PC-3 (cell line): ENCODE results near the gene MPND. TPM values are rescaled to one million over a fixed set of nuclear protein-coding genes. Genes with fewer than 3 reads are reported as not detected.

Experiments used
- ATAC-seq: fragments of 200-7000 bp; cut with Tn5 transposase; 2 replicates; pipeline ENCODE4 v1.9.1; 2020; ENCODE audit warnings: mild to moderate bottlenecking, moderate library complexity
- BruUV-seq: library from RNA; stranded (reverse); fragments of 400-500 nt; replicated peaks from 2 replicates; lab custom pipeline; 2021; lab: Mats Ljungman, UMichigan
- CTCF ChIA-PET: fragments of 300-600 bp; sonication (Branson Sonifier 250); formaldehyde crosslinking; loops from one replicate; lab custom pipeline; 2022; ENCODE audit warnings: antibody characterized with exemption; lab: Charles Lee
- POLR2A ChIA-PET: fragments of 300-600 bp; sonication (Branson Sonifier 250); formaldehyde crosslinking; loops from one replicate; lab custom pipeline; 2022; ENCODE audit warnings: antibody characterized with exemption; ENCODE audit not compliant: unreplicated experiment; lab: Charles Lee
- DNase-seq: peaks from one replicate; pipeline ENCODE4 v3.0.0-alpha.2; 2015
- H2AFZ ChIP-seq: fragments of 300-600 bp; sonication (generic); 2 replicates; pipeline ENCODE4 v1.6.0; 2016; ENCODE audit warnings: antibody characterized with exemption, low read length
- H3F3A ChIP-seq: fragments of 300-600 bp; sonication (generic); one replicate; pipeline ENCODE4 v1.6.0; 2017; ENCODE audit warnings: antibody characterized with exemption, low read length, control low read depth, mild to moderate bottlenecking; ENCODE audit not compliant: unreplicated experiment
- H3K27ac ChIP-seq: fragments of 300-600 bp; sonication (generic); 2 replicates; pipeline ENCODE4 v1.5.1; 2016; ENCODE audit warnings: mild to moderate bottlenecking, low read length
- H3K27me3 ChIP-seq: fragments of 300-600 bp; sonication (generic); 2 replicates; pipeline ENCODE4 v1.6.1; 2016; ENCODE audit warnings: low read length, mixed read lengths
- H3K36me3 ChIP-seq: fragments of 300-600 bp; sonication (generic); 2 replicates; pipeline ENCODE4 v1.6.1; 2016; ENCODE audit warnings: low read depth, mixed run types, low read length, mixed read lengths
- H3K4me1 ChIP-seq: fragments of 300-600 bp; sonication (generic); 2 replicates; pipeline ENCODE4 v1.5.1; 2016; ENCODE audit warnings: low read length; ENCODE audit not compliant: insufficient read depth
- H3K4me2 ChIP-seq: fragments of 300-600 bp; sonication (generic); 2 replicates; pipeline ENCODE4 v1.6.0; 2016; ENCODE audit warnings: low read length
- H3K4me3 ChIP-seq: fragments of 300-600 bp; sonication (generic); 2 replicates; pipeline ENCODE4 v1.5.1; 2016; ENCODE audit warnings: mild to moderate bottlenecking, low read length, mixed read lengths
- H3K79me2 ChIP-seq: fragments of 300-600 bp; sonication (generic); 2 replicates; pipeline ENCODE4 v1.6.1; 2017; ENCODE audit warnings: low read length, mixed read lengths
- H3K9ac ChIP-seq: fragments of 300-600 bp; sonication (generic); 2 replicates; pipeline ENCODE4 v1.6.0; 2016; ENCODE audit warnings: mild to moderate bottlenecking, low read length
- H3K9me2 ChIP-seq: fragments of 300-600 bp; sonication (generic); replicated peaks from 2 replicates; pipeline ENCODE4 v1.6.1; 2016; ENCODE audit warnings: mixed run types, low read length, mixed read lengths
- H3K9me3 ChIP-seq: fragments of 300-600 bp; sonication (generic); 2 replicates; pipeline ENCODE4 v1.6.1; 2016; ENCODE audit warnings: low read length, mixed read lengths
- H4K20me1 ChIP-seq: fragments of 300-600 bp; sonication (generic); 2 replicates; pipeline ENCODE4 v1.6.1; 2016; ENCODE audit warnings: low read length, mixed read lengths
- EZH2 ChIP-seq: fragments of 300-600 bp; sonication (generic); IDR thresholded peaks from one replicate; pipeline ENCODE4 v1.6.1; 2017; ENCODE audit warnings: antibody characterized with exemption, mild to moderate bottlenecking, low read length; ENCODE audit not compliant: unreplicated experiment
- EZH2phosphoT487 ChIP-seq: fragments of 300-600 bp; sonication (generic); IDR thresholded peaks from 2 replicates; pipeline ENCODE4 v1.6.1; 2018; ENCODE audit warnings: mild to moderate bottlenecking, antibody characterized with exemption, low read length, borderline replicate concordance
- intact Hi-C: fragments of 100-400 bp; cut with micrococcal nuclease; formaldehyde crosslinking; loops from 2 replicates; pipeline ENCODE4 v1.9.0; 2023
- total RNA-seq: library from RNA; depleted of rRNA; stranded (reverse); fragments of >200 nt; gene quantifications from 2 replicates; pipeline ENCODE4 v1.2.3, GENCODE V29; 2014
- TF ChIP-seq, protein P1 (sequence below): fragments of 300-600 bp; sonication (generic); conservative IDR thresholded peaks from 2 replicates; pipeline ENCODE4 v1.5.1; 2017; ENCODE audit warnings: antibody characterized with exemption, low read depth, mild to moderate bottlenecking, low read length

MPND gene
- total RNA-seq, 1 experiment from 2014 or later, result 5.6 TPM

- ATAC-seq (no peak), DNase-seq (no peak)
- no peak overlapping the region for H2AFZ ChIP-seq
- no peaks in the 10 kb centered on the region for H3K9me3 ChIP-seq
- ChIA-PET CTCF (no interaction called here), POLR2A (no interaction called here)
- H3K79me2 ChIP-seq, result no peaks in the 10 kb centered on the region
- no peak for TF ChIP-seq EZH2
- no peak for TF ChIP-seq EZH2phosphoT487
- TF ChIP-seq, protein P1, sequence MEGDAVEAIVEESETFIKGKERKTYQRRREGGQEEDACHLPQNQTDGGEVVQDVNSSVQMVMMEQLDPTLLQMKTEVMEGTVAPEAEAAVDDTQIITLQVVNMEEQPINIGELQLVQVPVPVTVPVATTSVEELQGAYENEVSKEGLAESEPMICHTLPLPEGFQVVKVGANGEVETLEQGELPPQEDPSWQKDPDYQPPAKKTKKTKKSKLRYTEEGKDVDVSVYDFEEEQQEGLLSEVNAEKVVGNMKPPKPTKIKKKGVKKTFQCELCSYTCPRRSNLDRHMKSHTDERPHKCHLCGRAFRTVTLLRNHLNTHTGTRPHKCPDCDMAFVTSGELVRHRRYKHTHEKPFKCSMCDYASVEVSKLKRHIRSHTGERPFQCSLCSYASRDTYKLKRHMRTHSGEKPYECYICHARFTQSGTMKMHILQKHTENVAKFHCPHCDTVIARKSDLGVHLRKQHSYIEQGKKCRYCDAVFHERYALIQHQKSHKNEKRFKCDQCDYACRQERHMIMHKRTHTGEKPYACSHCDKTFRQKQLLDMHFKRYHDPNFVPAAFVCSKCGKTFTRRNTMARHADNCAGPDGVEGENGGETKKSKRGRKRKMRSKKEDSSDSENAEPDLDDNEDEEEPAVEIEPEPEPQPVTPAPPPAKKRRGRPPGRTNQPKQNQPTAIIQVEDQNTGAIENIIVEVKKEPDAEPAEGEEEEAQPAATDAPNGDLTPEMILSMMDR, result no peak
- no peaks in the 10 kb centered on the region for H3K4me1 ChIP-seq
- H3K27me3 ChIP-seq, result no peaks in the 10 kb centered on the region
- intact Hi-C loops, result no loop called here
- no peaks in the 10 kb centered on the region for H3K36me3 ChIP-seq
- H3K9ac ChIP-seq, result no peak overlapping the region
- H4K20me1 ChIP-seq, result no peaks in the 10 kb centered on the region
- H3K4me3 ChIP-seq, result no peak overlapping the region
- no peak overlapping the region for H3K27ac ChIP-seq
- BruUV-seq, result no TSS peak
- no peak overlapping the region for H3K4me2 ChIP-seq
- no peaks in the 10 kb centered on the region for H3F3A ChIP-seq
- no peaks in the 10 kb centered on the region for H3K9me2 ChIP-seq
Measured at GRCh38 chr19:4300589-4300988, 42.8 kb upstream of the MPND start.

GRCh38 chr19:4301590-4302242 lies 41.6 kb upstream of the MPND start:
- H3K27me3 ChIP-seq, result no peaks in the 10 kb centered on the region
- no peaks in the 10 kb centered on the region for H3K4me1 ChIP-seq
- H3K9me2 ChIP-seq, result no peaks in the 10 kb centered on the region
- BruUV-seq, result no TSS peak
- DNase-seq, result no peak
- CTCF ChIA-PET, result no interaction called here
- H2AFZ ChIP-seq, result no peak overlapping the region
- H3K4me2 ChIP-seq, result no peak overlapping the region
- H4K20me1 ChIP-seq, result no peaks in the 10 kb centered on the region
- no peaks in the 10 kb centered on the region for H3F3A ChIP-seq
- intact Hi-C loops, result no loop called here
- no peak overlapping the region for H3K9ac ChIP-seq
- POLR2A ChIA-PET, result no interaction called here
- no peak overlapping the region for H3K4me3 ChIP-seq
- H3K27ac ChIP-seq, result no peak overlapping the region
- no peak for ATAC-seq
- H3K79me2 ChIP-seq, result no peaks in the 10 kb centered on the region
- TF ChIP-seq EZH2phosphoT487 (no peak), EZH2 (no peak)
- TF ChIP-seq, protein P1, result no peak
- no peaks in the 10 kb centered on the region for H3K36me3 ChIP-seq
- no peaks in the 10 kb centered on the region for H3K9me3 ChIP-seq

GRCh38 chr19:4302243-4302640 lies 41.1 kb upstream of the MPND start, which contains the start of gene TMIGD2:
TSS of gene TMIGD2 (minus strand) at chr19:4302389. CDS start at chr19:4302385, 4 bp downstream.
- Histone ChIP-seq H3K27ac (no peak within 1 kb of the TSS), H3K9ac (no peak within 1 kb of the TSS), H3K4me1 (no peaks in the 10 kb centered on the region), H3K36me3 (no peaks in the 10 kb centered on the region), H3K4me3 (no peak within 1 kb of the TSS), H3K4me2 (no peak within 1 kb of the TSS), H4K20me1 (no peaks in the 10 kb centered on the region), H3K27me3 (no peaks in the 10 kb centered on the region), H3F3A (no peaks in the 10 kb centered on the region), H2AFZ (no peak within 1 kb of the TSS), H3K9me2 (no peaks in the 10 kb centered on the region), H3K9me3 (no peaks in the 10 kb centered on the region), H3K79me2 (no peaks in the 10 kb centered on the region)
- POLR2A ChIA-PET, result no interaction called here
- CTCF ChIA-PET, result no interaction called here
- DNase-seq, result no peak
- BruUV-seq, result no TSS peak
- intact Hi-C loops, result no loop called here
- no peak for ATAC-seq
- TF ChIP-seq EZH2phosphoT487 (no peak), EZH2 (no peak)
- TF ChIP-seq, protein P1, result no peak
